H9 (cell line): ENCODE measurements around the gene ASIC1. TPM values are rescaled to one million over a fixed set of nuclear protein-coding genes. Genes with fewer than 3 reads are reported as not detected.

ENCODE experiments used
- DNase-seq: peaks from one replicate; pipeline ENCODE4 v3.0.0-alpha.2; 2017
- H2AFZ ChIP-seq: one replicate; pipeline ENCODE4 v1.6.1; 2013; ENCODE audit warnings: mild to moderate bottlenecking, low read length, control low read depth, moderate library complexity
- H2AK5ac ChIP-seq: 2 replicates; pipeline ENCODE4 v1.6.1; 2013; ENCODE audit warnings: low read length, control low read depth, mixed read lengths; ENCODE audit not compliant: insufficient read length
- H2BK120ac ChIP-seq: one replicate; pipeline ENCODE4 v1.6.1; 2013; ENCODE audit warnings: low read depth, mild to moderate bottlenecking, low read length, control low read depth, inconsistent platforms; ENCODE audit not compliant: poor library complexity, severe bottlenecking
- H2BK12ac ChIP-seq: 2 replicates; pipeline ENCODE4 v1.6.1; 2013; ENCODE audit warnings: low read length, control low read depth, mixed read lengths, low read depth; ENCODE audit not compliant: insufficient read length
- H2BK15ac ChIP-seq: 2 replicates; pipeline ENCODE4 v1.6.1; 2013; ENCODE audit warnings: low read depth, low read length, control low read depth
- H2BK20ac ChIP-seq: one replicate; pipeline ENCODE4 v1.6.1; 2013; ENCODE audit warnings: low read depth, mild to moderate bottlenecking, low read length, control low read depth, inconsistent platforms; ENCODE audit not compliant: poor library complexity, severe bottlenecking
- H2BK5ac ChIP-seq: 2 replicates; pipeline ENCODE4 v1.6.1; 2013; ENCODE audit warnings: low read length, control low read depth, mixed read lengths; ENCODE audit not compliant: insufficient read length
- H3K14ac ChIP-seq: 2 replicates; pipeline ENCODE4 v1.6.1; 2013; ENCODE audit warnings: low read length, control low read depth; ENCODE audit not compliant: insufficient read depth
- H3K18ac ChIP-seq: 2 replicates; pipeline ENCODE4 v1.6.1; 2013; ENCODE audit warnings: low read depth, mild to moderate bottlenecking, mixed read lengths, low read length, control low read depth; ENCODE audit not compliant: insufficient read length
- H3K23ac ChIP-seq: 2 replicates; pipeline ENCODE4 v1.6.1; 2013; ENCODE audit warnings: low read length, control low read depth, mixed read lengths, low read depth; ENCODE audit not compliant: insufficient read length
- H3K23me2 ChIP-seq: 2 replicates; pipeline ENCODE4 v1.6.1; 2013; ENCODE audit warnings: low read depth, mild to moderate bottlenecking, mixed read lengths, low read length, control low read depth; ENCODE audit not compliant: insufficient read length, poor library complexity, severe bottlenecking
- H3K27ac ChIP-seq: 2 replicates; pipeline ENCODE4 v1.5.1; 2013; ENCODE audit warnings: low read length, control low read depth, mixed read lengths, low read depth; ENCODE audit not compliant: insufficient read length
- H3K27me3 ChIP-seq: 2 replicates; pipeline ENCODE4 v1.6.1; 2013; ENCODE audit warnings: low read length, control low read depth, inconsistent platforms; ENCODE audit not compliant: insufficient read depth
- H3K4ac ChIP-seq: 2 replicates; pipeline ENCODE4 v1.6.1; 2013; ENCODE audit warnings: low read depth, mild to moderate bottlenecking, control low read depth, inconsistent platforms, low read length, moderate library complexity
- H3K4me1 ChIP-seq: 2 replicates; pipeline ENCODE4 v1.6.1; 2013; ENCODE audit warnings: low read length, control low read depth, inconsistent platforms; ENCODE audit not compliant: insufficient read depth
- H3K4me2 ChIP-seq: 2 replicates; pipeline ENCODE4 v1.6.1; 2013; ENCODE audit warnings: low read length, control low read depth, mixed read lengths; ENCODE audit not compliant: insufficient read length, insufficient read depth
- H3K56ac ChIP-seq: 2 replicates; pipeline ENCODE4 v1.6.1; 2013; ENCODE audit warnings: low read depth, mild to moderate bottlenecking, mixed read lengths, low read length, control low read depth; ENCODE audit not compliant: insufficient read length
- H3K79me1 ChIP-seq: 2 replicates; pipeline ENCODE4 v1.6.1; 2013; ENCODE audit warnings: low read depth, mild to moderate bottlenecking, moderate library complexity, low read length, control low read depth, inconsistent platforms; ENCODE audit not compliant: insufficient read depth, poor library complexity, severe bottlenecking
- H3K79me2 ChIP-seq: 2 replicates; pipeline ENCODE4 v1.6.1; 2013; ENCODE audit warnings: low read length, control low read depth, inconsistent platforms; ENCODE audit not compliant: insufficient read depth
- H3K9ac ChIP-seq: 2 replicates; pipeline ENCODE4 v1.6.1; 2013; ENCODE audit warnings: low read length, control low read depth, mixed read lengths; ENCODE audit not compliant: insufficient read length; ENCODE audit errors: extremely low read depth
- H3K9me3 ChIP-seq: one replicate; pipeline ENCODE4 v1.6.1; 2013; ENCODE audit warnings: low read depth, low read length, inconsistent platforms; ENCODE audit not compliant: control insufficient read depth
- H3T11ph ChIP-seq: one replicate; pipeline ENCODE4 v1.6.1; 2013; ENCODE audit warnings: mild to moderate bottlenecking, low read length, control low read depth, inconsistent platforms
- H4K20me1 ChIP-seq: one replicate; pipeline ENCODE4 v1.6.1; 2013; ENCODE audit not compliant: control insufficient read depth, insufficient read length, insufficient read depth
- H4K5ac ChIP-seq: 2 replicates; pipeline ENCODE4 v1.6.1; 2013; ENCODE audit warnings: low read depth, mild to moderate bottlenecking, mixed read lengths, low read length, control low read depth; ENCODE audit not compliant: insufficient read length
- H4K8ac ChIP-seq: replicated peaks from 2 replicates; pipeline ENCODE4 v1.6.1; 2013; ENCODE audit warnings: low read length, control low read depth, mixed read lengths, low read depth; ENCODE audit not compliant: insufficient read length
- H4K91ac ChIP-seq: 2 replicates; pipeline ENCODE4 v1.6.1; 2013; ENCODE audit warnings: low read depth, mild to moderate bottlenecking, moderate library complexity, mixed read lengths, low read length, control low read depth; ENCODE audit not compliant: insufficient read length
- H3K27ac Mint-ChIP-seq, 3 experiments: 2 replicates in 2 of 3; 3 replicates in 1 of 3; pipeline ENCODE4 v1.8.0; 2020 to 2021; ENCODE audit warnings: mixed read lengths in 3 of 3, mild to moderate bottlenecking in 1 of 3, moderate library complexity in 1 of 3
- H3K27me3 Mint-ChIP-seq: 2 replicates; pipeline ENCODE4 v1.8.0; 2021; ENCODE audit warnings: low read depth, mild to moderate bottlenecking, moderate library complexity, mixed read lengths
- H3K36me3 Mint-ChIP-seq, 3 experiments: 2 replicates in 2 of 3; 3 replicates in 1 of 3; pipeline ENCODE4 v1.8.0; 2020 to 2021; ENCODE audit warnings: low read depth in 3 of 3, mixed read lengths in 3 of 3; ENCODE audit not compliant: insufficient read depth in 1 of 3
- H3K4me1 Mint-ChIP-seq, 2 experiments: 2 replicates each; pipeline ENCODE4 v1.8.0; 2020; ENCODE audit warnings: mixed read lengths in 2 of 2
- H3K4me3 Mint-ChIP-seq, 2 experiments: 2 replicates in 1 of 2; 3 replicates in 1 of 2; pipeline ENCODE4 v1.8.0; 2020 to 2021; ENCODE audit warnings: mild to moderate bottlenecking in 2 of 2, mixed read lengths in 2 of 2, moderate library complexity in 1 of 2
- H3K9me3 Mint-ChIP-seq, 2 experiments: 2 replicates in 1 of 2; 3 replicates in 1 of 2; pipeline ENCODE4 v1.8.0; 2020; ENCODE audit warnings: mild to moderate bottlenecking in 2 of 2, mixed read lengths in 2 of 2, moderate library complexity in 1 of 2
- CTCF ChIP-seq: fragments of 200-600 bp; sonication (generic); conservative IDR thresholded peaks from 3 replicates; pipeline ENCODE4 v1.8.0; 2021; ENCODE audit warnings: antibody characterized with exemption, mild to moderate bottlenecking
- WGBS: extraction: QIAGEN DNeasy Blood & Tissue Kit; methylation state at CpG from one replicate; pipeline ENCODE4 v1.1.7; 2013; ENCODE audit warnings: missing lambda C conversion rate, low lambda C conversion rate, mixed read lengths; ENCODE audit not compliant: insufficient read length; ENCODE audit errors: extremely low coverage; 5-methylcytosine and 5-hydroxymethylcytosine counted together
- total RNA-seq: library from RNA; stranded (reverse); gene quantifications from 2 replicates; pipeline ENCODE4 v1.2.1, GENCODE V29; 2021

ASIC1 gene
- total RNA-seq, 1 experiment from 2014 or later, result 3.9 TPM

DNA sequence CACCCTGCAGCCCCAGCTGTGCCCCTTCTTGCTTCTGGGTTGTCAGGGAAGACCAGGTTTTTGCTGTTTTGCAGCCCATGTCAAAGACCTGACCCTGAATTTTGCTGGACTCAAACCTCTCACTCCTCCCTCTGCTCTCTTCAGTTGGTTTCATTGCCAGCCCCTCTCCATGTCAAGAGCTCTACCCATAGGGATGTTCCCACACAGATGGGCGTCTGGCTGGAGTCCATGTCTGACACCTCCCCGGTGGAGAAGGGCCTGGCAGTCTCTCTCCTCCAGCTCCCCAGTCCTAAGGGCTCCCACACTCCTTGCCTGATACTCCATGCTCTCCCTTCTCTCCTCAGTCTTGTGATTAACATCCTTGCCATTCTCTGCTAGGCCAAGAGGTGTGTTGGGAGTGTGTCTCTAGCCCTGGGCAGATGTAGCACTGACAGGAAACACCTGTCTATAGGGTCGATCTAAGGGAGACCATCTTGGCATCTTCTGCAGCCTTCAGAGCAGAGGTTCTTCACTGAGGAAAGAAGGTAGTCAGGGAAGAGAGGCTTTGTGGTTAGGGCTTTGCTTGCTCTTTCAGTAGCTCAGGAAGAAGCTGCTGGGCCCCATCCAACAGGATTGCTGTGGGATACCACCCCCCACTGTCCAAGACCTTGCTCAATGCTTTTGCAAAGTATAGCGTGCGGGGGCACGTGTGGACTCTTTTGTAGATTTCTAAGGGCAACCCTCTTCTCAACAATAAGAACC, 4.7 kb downstream of the ASIC1 start:
- H2AFZ ChIP-seq, result no peak overlapping the region
- no peak overlapping the region for H3K23ac ChIP-seq
- peaks cover 20% of the 10 kb centered on the region; the same call in 1 of the 2 replicates for H3K27me3 ChIP-seq
- no peak for DNase-seq
- no peak overlapping the region for H3K27ac ChIP-seq
- no peak overlapping the region for H2BK12ac ChIP-seq
- H3K9me3 Mint-ChIP-seq, result peaks cover 0 to under 1% of the 10 kb centered on the region in 2 experiments; a peak in 1 of 5 replicates
- no peak overlapping the region for H2BK5ac ChIP-seq
- H3K18ac ChIP-seq, result no peak overlapping the region
- H3K4me2 ChIP-seq, result no peak overlapping the region
- no peak overlapping the region for H3K56ac ChIP-seq
- H3K4me1 Mint-ChIP-seq, result peaks cover under 1 to 6% of the 10 kb centered on the region in 2 experiments
- H2BK15ac ChIP-seq, result no peak overlapping the region
- H4K91ac ChIP-seq, result no peak overlapping the region
- H3K14ac ChIP-seq, result no peak overlapping the region
- H2BK120ac ChIP-seq, result no peak overlapping the region
- no peak overlapping the region for H2BK20ac ChIP-seq
- H3K36me3 Mint-ChIP-seq, result no peaks in the 10 kb centered on the region
- no CpG with 5 or more reads among the region's 6 CpGs for WGBS
- no peaks in the 10 kb centered on the region for H3K79me1 ChIP-seq
- no peak overlapping the region for H3K4ac ChIP-seq
- H4K5ac ChIP-seq, result no peak overlapping the region
- no peak overlapping the region for H4K8ac ChIP-seq
- peaks cover 66% of the 10 kb centered on the region for H3K27me3 Mint-ChIP-seq
- H3K4me3 Mint-ChIP-seq, result no peak overlapping the region
- H3K9ac ChIP-seq, result no peak overlapping the region
- no peaks in the 10 kb centered on the region for H3K79me2 ChIP-seq
- no peak overlapping the region for H3T11ph ChIP-seq
- H2AK5ac ChIP-seq, result no peak overlapping the region
- H3K9me3 ChIP-seq, result no peaks in the 10 kb centered on the region
- no peak overlapping the region for H3K27ac Mint-ChIP-seq
- H4K20me1 ChIP-seq, result no peaks in the 10 kb centered on the region
- no peaks in the 10 kb centered on the region; the same call in 1 of the 2 replicates for H3K4me1 ChIP-seq
- H3K23me2 ChIP-seq, result no peaks in the 10 kb centered on the region
- TF ChIP-seq CTCF, result no peak
